Endodermal cell (in vitro differentiated cells): Measurements from ENCODE around the gene ASPHD2. TPM values are rescaled to one million over a fixed set of nuclear protein-coding genes. Genes with fewer than 3 reads are reported as not detected.
A peak's percentile ranks its signal among the peaks of the same experiment; 100 is the strongest.

ENCODE experiments used
- DNase-seq: peaks from one replicate; pipeline ENCODE4 v3.0.0-alpha.2; 2017
- H3K27ac ChIP-seq: 2 replicates; pipeline ENCODE4 v1.5.1; 2013; ENCODE audit warnings: mild to moderate bottlenecking, low read depth, low read length, moderate library complexity
- H3K27me3 ChIP-seq: 2 replicates; pipeline ENCODE4 v1.6.1; 2013; ENCODE audit warnings: mild to moderate bottlenecking, low read length, moderate library complexity; ENCODE audit not compliant: insufficient read depth, control insufficient read depth, poor library complexity, severe bottlenecking
- H3K36me3 ChIP-seq: 2 replicates; pipeline ENCODE4 v1.7.0; 2013; ENCODE audit warnings: mild to moderate bottlenecking, low read length, moderate library complexity; ENCODE audit not compliant: control insufficient read depth, insufficient read depth
- H3K4me1 ChIP-seq: one replicate; pipeline ENCODE4 v1.7.0; 2013; ENCODE audit warnings: low read length; ENCODE audit not compliant: control insufficient read depth, insufficient read depth
- H3K4me3 ChIP-seq: 2 replicates; pipeline ENCODE4 v1.5.1; 2013; ENCODE audit warnings: mild to moderate bottlenecking, low read length, moderate library complexity
- H3K9ac ChIP-seq: 2 replicates; pipeline ENCODE4 v1.6.1; 2013; ENCODE audit warnings: mild to moderate bottlenecking, low read length, moderate library complexity; ENCODE audit not compliant: poor library complexity, severe bottlenecking; ENCODE audit errors: extremely low read depth
- H3K9me3 ChIP-seq: 2 replicates; pipeline ENCODE4 v1.6.1; 2013; ENCODE audit warnings: mild to moderate bottlenecking, low read length, moderate library complexity; ENCODE audit not compliant: control insufficient read depth
- H3K27ac Mint-ChIP-seq: 2 replicates; pipeline ENCODE4 v1.8.0; 2020; ENCODE audit warnings: mixed read lengths
- H3K27me3 Mint-ChIP-seq: 2 replicates; pipeline ENCODE4 v1.8.0; 2021; ENCODE audit warnings: mild to moderate bottlenecking, mixed read lengths; ENCODE audit not compliant: insufficient read depth
- H3K36me3 Mint-ChIP-seq: 2 replicates; pipeline ENCODE4 v1.8.0; 2020; ENCODE audit warnings: low read depth, mixed read lengths
- H3K4me1 Mint-ChIP-seq: 2 replicates; pipeline ENCODE4 v1.8.0; 2020; ENCODE audit warnings: mixed read lengths
- H3K4me3 Mint-ChIP-seq: 2 replicates; pipeline ENCODE4 v1.8.0; 2020; ENCODE audit warnings: mild to moderate bottlenecking, moderate library complexity, mixed read lengths
- H3K9me3 Mint-ChIP-seq: 2 replicates; pipeline ENCODE4 v1.8.0; 2020; ENCODE audit warnings: mild to moderate bottlenecking, mixed read lengths
- CTCF ChIP-seq: fragments of 200-600 bp; sonication (generic); conservative IDR thresholded peaks from 2 replicates; pipeline ENCODE4 v1.5.0; 2021; ENCODE audit warnings: antibody characterized with exemption, mild to moderate bottlenecking
- WGBS, 2 experiments: methylation state at CpG; one replicate each; pipeline versions ENCODE4 v1.1.5 to v1.1.7; 2013; ENCODE audit warnings: missing lambda C conversion rate in 2 of 2, mixed read lengths in 1 of 2; ENCODE audit not compliant: insufficient coverage in 1 of 2, insufficient read length in 1 of 2; 5-methylcytosine and 5-hydroxymethylcytosine counted together
- total RNA-seq, 2 donors: library from RNA; stranded (reverse); fragmentation: NEBNext Ultra II Directional in 1 of 2; extraction: Animal tissue kit (Norgen Biotek cat#: 25700) in 1 of 2; gene quantifications; 2 replicates in 1 of 2; 3 replicates in 1 of 2; pipeline ENCODE4 v1.2.1, GENCODE V29; 2021

ASPHD2 gene
- total RNA-seq, 2 donors from 2014 or later, result 6.0 to 7.3 TPM

GRCh38 chr22:26394777-26395176 is 34.3 kb upstream of the ASPHD2 start:
- no peak for TF ChIP-seq CTCF
- Histone ChIP-seq H3K4me1 (no peaks in the 10 kb centered on the region), H3K27ac (peak overlapping the region; percentile 97), H3K4me3 (no peak overlapping the region), H3K9me3 (no peaks in the 10 kb centered on the region), H3K27me3 (no peaks in the 10 kb centered on the region), H3K36me3 (no peaks in the 10 kb centered on the region), H3K9ac (no peak overlapping the region)
- H3K9me3 Mint-ChIP-seq, result no peaks in the 10 kb centered on the region
- no peak overlapping the region for H3K27ac Mint-ChIP-seq
- no peak overlapping the region for H3K4me3 Mint-ChIP-seq
- H3K4me1 Mint-ChIP-seq, result peaks cover 5% of the 10 kb centered on the region
- H3K36me3 Mint-ChIP-seq, result no peaks in the 10 kb centered on the region
- DNase-seq, result no peak
- 17 to 40% methylated on average over 1 of the region's 1 CpG for WGBS, 2 experiments
- no peaks in the 10 kb centered on the region for H3K27me3 Mint-ChIP-seq

- no peaks in the 10 kb centered on the region for H3K27me3 ChIP-seq
- TF ChIP-seq CTCF, result no peak
- Mint-ChIP-seq H3K27ac (no peak overlapping the region), H3K9me3 (no peaks in the 10 kb centered on the region), H3K4me3 (no peak overlapping the region), H3K4me1 (peaks cover 5% of the 10 kb centered on the region), H3K27me3 (no peaks in the 10 kb centered on the region), H3K36me3 (no peaks in the 10 kb centered on the region)
- 65 to 71% methylated on average over 3 to 5 of the region's 5 CpGs for WGBS, 2 experiments
- no peaks in the 10 kb centered on the region for H3K4me1 ChIP-seq
- DNase-seq, result no peak
- no peaks in the 10 kb centered on the region for H3K9me3 ChIP-seq
- no peak overlapping the region for H3K9ac ChIP-seq
- no peak overlapping the region for H3K4me3 ChIP-seq
- H3K27ac ChIP-seq, result peak overlapping the region; percentile 97
- H3K36me3 ChIP-seq, result no peaks in the 10 kb centered on the region
Observed at GRCh38 chr22:26395926-26396325, 33.1 kb upstream of the ASPHD2 start.

GRCh38 chr22:26398741-26399153 is 30.3 kb upstream of the ASPHD2 start:
- no peak overlapping the region for H3K27ac ChIP-seq
- no peak overlapping the region for H3K4me3 ChIP-seq
- no peak overlapping the region for H3K4me3 Mint-ChIP-seq
- no peak overlapping the region for H3K9ac ChIP-seq
- peak; percentile 88 for DNase-seq
- H3K27ac Mint-ChIP-seq, result no peak overlapping the region
- WGBS, 2 experiments, result 39 to 47% methylated on average over 3 of the region's 3 CpGs
- H3K36me3 Mint-ChIP-seq, result no peaks in the 10 kb centered on the region
- no peaks in the 10 kb centered on the region for H3K36me3 ChIP-seq
- no peaks in the 10 kb centered on the region for H3K4me1 ChIP-seq
- no peaks in the 10 kb centered on the region for H3K27me3 ChIP-seq
- peaks cover 3% of the 10 kb centered on the region for H3K27me3 Mint-ChIP-seq
- TF ChIP-seq CTCF, result peak; percentile 89
- H3K4me1 Mint-ChIP-seq, result peaks cover 11% of the 10 kb centered on the region
- no peaks in the 10 kb centered on the region for H3K9me3 Mint-ChIP-seq
- H3K9me3 ChIP-seq, result no peaks in the 10 kb centered on the region
